GM23248 (cell line): Measurements from ENCODE around the gene LRP6.

Experiments
- EZH2 ChIP-seq: fragments of 200-600 bp; sonication (generic); IDR thresholded peaks from 2 replicates; pipeline ENCODE4 v1.6.1; 2018; ENCODE audit warnings: antibody characterized with exemption, mild to moderate bottlenecking; ENCODE audit not compliant: insufficient read depth, poor library complexity, severe bottlenecking
- EZH2phosphoT487 ChIP-seq: fragments of 200-600 bp; sonication (generic); IDR thresholded peaks from 2 replicates; pipeline ENCODE4 v1.6.1; 2018; ENCODE audit warnings: antibody characterized with exemption, moderate library complexity, mild to moderate bottlenecking, low read depth; ENCODE audit not compliant: insufficient read depth

- TF ChIP-seq EZH2 (no peak), EZH2phosphoT487 (no peak)
These were observed at the start of gene LRP6 for GRCh38 chr12:12266873-12267741.
